Pons (tissue), 1 donor: ENCODE results near the gene GPC2.

Experiments
- DNase-seq: peaks from one replicate; pipeline ENCODE4 v3.0.0-alpha.2; 2016; ENCODE audit warnings: low spot score

The GPC2 gene

GRCh38 chr7:100170101-100170897, 6.9 kb downstream of the GPC2 start:
- peak; percentile 40 for DNase-seq

DNA sequence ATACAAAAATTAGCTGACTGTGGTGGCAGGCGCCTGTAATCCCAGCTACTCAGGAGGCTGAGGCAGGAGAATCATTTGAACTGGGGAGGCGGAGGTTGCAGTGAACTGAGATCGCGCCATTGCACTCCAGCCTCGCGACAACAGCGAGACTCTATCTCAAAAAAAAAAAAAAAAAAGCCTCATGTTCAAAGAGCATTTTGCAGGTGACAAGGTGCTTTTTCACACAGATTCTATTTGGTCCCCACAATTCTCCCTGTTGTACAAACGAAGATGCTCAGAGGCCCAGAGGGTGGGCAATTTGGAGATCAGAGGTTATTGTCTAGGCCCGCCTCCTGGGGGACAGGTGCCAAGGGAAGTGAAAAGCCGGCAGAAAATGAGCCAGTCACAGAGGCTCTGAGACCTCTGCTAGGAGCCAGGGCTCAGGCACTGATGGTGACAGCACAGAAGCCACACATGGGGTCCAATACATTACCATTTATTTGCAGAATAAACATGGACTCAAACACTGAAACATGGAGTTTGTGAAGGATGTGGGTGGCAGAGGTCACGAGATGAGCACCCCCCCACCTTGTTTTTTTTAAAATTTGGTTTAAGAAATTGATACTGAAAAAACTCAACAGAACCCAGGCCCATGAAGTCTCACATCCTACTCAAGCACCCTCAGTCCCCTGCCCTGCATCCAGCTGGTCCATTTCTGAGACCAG, 7.9 kb downstream of the GPC2 start:
- no peak for DNase-seq

GRCh38 chr7:100167912-100168323, 9.3 kb downstream of the GPC2 start:
- no peak for DNase-seq

- peak; percentile 46 for DNase-seq
Observed at GRCh38 chr7:100166970-100167911, 9.9 kb downstream of the GPC2 start.

GRCh38 chr7:100166317-100166940, 10.8 kb downstream of the GPC2 start:
- no peak for DNase-seq

DNA sequence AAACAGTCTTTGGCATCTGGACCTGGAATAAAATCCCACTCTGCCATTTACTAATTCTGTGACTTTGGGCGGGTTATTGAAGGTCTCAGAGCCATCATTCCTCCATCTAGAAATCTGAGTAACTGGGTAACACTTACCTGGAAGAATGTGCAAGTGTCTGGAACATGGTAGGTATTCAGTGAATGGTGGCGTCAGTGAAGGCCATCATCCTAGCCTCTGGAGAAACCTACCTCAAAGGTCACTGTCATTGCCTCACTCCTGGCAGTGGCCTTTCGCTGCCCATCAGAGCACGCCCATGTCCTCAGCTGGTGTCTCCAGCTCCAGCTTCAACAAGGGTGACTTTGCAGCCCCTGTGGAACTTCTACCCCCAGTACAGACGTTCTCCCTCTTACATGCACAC, 13.3 kb downstream of the GPC2 start:
- DNase-seq, result no peak

- no peak for DNase-seq
Observed at GRCh38 chr7:100163006-100163531, 14.1 kb downstream of the GPC2 start.

DNA sequence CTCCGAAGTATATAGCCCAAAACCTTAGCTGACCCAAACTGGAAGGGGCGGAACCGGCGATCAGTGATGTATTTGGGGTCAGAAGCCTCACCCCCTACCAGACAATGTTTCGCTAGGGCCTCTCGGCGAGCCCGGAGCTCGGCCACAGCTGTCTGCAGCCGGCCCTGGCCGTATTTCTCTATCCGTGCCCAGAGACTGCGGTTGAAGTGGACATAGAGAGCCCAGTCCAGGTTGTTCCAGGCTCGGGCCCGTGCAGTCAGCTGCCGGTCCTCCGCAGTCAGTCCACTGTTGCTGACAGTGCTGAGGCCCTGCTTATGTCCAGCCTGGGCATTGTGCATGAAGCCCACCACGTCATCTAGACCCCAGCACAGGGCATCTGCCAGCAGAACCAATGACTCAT, 17.1 kb downstream of the GPC2 start:
- DNase-seq, result no peak

- no peak for DNase-seq
Observed at GRCh38 chr7:100159099-100159623, 18.0 kb downstream of the GPC2 start.

DNA sequence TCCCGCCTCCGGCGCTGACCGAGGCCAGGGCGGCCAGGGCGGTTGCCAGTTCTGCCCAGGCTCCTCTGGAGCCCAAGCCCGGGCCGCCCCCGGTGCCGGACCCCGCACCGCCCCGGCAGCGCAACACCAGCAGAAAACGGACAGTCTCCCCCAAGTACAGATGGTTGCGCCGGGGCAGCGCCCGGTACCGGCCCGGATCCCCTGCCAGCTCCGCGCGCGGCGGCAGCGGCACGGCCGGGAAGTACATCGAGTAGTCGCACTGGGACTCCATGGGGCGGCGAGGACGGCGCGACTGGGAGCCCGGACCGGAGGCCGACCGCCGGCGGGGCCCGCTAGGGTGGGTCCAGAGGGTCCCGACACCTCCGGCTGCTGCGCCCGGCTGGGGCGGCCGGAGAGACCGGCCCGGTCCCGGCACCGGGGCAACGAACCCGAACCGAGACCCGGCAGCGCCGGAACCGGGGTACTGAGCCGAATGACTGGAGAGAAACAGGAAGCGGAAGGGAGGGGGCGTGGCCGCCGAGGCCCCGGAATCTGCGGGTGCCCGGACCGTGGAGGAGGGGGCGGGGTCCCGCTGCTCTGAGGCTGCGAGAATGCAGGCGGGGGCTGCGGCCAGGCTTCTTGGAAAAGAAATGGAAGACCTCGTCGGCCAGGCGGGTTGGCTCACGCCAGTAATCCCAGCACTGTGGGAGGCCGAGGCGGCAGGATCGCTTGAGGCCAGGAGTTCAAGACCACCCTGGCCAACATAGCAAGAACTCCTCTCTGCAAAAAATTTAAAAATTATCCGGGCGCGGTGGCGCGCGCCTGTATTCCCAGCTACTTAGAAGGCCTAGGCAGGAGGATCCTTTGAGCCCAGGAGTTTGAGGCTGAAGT, 18.7 kb downstream of the GPC2 start, which contains the start of gene TRAPPC14:
Gene TRAPPC14 (minus strand): TSS at position 495 of the 870 bp plus-strand sequence. CDS start 224 bp downstream, at position 271.
- peak; percentile 64 for DNase-seq

DNA sequence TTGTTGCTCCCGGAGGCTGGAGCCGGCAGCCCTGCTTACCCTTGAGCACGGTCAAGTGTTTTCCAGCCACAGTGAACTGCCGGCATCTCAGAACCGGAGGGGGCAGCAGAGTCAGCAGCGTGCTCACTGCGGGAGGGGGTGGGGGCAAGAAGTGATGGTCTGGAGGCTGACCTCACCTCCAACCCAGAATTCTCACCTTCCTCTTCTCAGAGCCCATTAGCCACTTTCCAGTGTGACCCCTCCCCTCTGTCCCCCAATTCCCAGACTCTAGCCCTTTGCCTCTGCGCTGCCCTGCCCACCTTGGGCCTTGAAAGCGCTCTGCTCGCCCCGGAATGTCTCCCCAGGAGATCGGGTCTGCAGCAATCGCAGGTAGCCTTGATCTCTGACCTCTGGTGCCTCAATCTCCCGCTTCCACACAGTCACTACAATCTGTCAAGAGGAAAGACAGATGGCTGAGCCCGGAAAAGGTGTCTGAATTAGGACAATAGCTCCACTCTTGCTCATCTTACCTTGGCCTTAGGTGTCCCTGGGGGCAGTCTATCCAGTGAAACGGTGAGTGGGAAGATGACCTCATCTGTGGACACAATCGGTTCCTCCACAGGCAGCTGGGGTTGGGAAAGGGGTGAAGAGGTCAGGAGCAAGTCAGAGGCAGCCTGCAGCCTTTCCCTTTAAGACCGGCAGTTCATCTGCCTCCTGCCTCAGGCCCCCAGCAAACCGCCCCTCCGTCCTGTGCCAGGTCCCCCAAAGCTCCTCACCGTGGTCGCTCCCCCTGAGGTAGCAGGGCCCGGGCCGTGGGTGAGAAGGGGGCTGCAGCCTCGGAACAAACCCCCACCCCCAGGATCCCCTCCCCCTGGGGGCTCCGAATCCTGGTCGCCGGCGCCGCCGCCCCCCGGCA, 19.6 kb downstream of the GPC2 start:
- DNase-seq, result no peak

GRCh38 chr7:100157069-100157333, 20.2 kb downstream of the GPC2 start:
- no peak for DNase-seq

DNA sequence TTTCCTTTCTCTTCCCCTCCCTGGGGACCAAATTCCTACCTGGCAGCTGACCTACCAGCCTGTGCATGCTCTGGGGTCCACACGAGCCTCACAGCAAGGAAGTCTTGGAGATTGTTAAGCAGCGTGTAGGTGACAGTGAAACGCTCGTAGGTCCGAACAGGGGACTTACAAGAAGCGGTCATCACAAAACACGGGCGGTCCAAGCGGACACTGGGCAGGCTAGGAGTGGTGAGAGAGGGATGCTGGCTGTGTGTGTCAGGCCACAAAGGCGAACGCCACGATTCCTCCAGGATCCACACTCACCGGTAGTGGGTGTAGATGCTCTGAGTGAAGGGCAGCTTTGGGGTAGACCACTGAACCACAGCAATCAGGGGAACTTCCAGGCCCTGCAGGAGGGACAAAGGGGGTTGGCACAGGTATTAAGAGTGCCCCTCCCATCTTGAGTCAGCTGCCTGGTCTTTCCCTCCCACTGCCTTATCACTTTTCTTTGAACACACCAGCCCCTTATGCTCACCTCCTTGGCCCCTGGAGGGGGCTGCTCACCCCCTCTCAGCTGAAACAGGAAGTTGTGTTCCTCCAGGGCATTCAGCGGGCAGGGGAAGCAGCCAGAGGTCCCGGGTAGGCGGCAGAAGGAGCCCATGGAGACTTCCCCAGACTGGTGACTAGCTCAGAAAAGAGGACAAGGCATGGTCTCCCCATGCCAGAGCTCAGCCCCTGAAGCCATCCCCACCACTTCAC, 20.7 kb downstream of the GPC2 start:
- no peak for DNase-seq

DNA sequence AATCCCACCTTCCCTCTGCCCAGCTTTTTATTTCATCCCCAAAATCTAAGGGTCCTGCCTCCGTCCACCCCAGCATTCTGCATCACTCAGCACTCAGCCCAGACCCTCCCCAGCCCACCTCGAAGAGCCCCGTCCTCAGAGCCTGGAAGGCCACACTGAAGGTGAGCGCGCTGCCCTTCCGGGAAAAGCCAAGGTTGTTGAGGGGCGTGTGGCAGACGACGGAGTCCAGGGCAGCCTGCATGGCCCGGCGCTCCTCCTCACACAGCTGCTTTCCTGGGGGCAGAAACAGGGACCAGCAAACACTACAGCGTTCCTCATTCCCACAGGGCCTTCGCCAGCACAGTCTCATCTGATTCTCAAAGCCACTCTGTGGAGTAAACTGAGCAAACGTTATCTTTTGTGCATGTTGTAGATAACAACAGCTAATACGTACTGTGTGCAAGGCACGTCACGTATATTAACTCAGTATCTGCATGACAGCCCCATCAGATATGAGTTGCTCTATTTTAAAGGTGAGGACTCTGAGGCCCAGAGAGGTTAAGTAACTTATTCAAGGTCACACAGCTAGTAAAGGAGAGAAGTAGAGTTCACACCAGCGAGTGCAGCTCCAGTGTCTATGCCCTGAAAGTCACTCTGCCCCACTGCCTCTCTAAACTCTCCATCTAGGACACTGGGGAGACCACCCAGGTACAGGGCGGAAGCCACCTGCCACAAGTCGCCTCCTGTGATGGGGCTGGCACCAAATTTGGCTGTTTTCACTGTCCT, 21.4 kb downstream of the GPC2 start:
- DNase-seq, result no peak

DNA sequence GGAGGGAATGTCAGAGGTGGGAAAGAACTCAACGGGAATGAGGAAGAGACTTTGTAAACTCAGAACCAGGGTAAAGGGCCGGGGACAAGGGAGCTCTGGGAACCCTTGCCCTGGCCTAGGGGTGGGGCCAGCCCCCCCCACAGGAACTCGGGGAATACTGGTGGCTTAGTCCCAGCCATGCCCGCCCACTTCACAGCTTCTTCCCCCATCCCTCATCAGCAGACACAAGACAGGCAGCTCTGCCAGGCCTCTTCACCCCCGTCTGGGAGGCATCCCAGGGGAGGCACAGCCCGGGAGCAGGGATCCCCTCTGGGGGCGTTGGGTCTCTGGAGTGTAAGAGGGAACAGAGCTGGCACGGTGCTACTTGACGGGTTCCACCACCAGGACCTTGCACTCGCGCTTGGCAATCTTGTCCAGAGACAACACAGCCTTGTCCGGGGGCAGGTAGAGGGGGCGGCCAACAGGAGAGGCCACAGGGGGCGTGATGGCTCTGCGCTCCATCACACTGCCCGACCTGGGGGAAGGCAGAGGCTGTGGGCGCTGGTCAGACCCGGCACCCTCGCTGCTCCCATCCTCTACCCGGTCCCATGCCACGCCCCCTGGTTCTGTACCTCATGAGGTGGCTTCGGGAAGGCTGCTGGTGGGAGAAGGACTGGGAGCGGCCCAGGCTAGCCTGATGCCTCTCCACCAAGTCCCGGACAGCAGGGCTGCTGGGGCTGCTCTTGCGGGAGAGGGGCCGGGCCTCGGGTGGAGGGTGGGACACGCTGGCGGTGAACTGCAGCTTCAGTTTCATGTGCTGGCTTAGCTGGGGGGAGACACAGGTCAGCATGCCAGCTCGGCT, 22.3 kb downstream of the GPC2 start:
- DNase-seq, result no peak

DNA sequence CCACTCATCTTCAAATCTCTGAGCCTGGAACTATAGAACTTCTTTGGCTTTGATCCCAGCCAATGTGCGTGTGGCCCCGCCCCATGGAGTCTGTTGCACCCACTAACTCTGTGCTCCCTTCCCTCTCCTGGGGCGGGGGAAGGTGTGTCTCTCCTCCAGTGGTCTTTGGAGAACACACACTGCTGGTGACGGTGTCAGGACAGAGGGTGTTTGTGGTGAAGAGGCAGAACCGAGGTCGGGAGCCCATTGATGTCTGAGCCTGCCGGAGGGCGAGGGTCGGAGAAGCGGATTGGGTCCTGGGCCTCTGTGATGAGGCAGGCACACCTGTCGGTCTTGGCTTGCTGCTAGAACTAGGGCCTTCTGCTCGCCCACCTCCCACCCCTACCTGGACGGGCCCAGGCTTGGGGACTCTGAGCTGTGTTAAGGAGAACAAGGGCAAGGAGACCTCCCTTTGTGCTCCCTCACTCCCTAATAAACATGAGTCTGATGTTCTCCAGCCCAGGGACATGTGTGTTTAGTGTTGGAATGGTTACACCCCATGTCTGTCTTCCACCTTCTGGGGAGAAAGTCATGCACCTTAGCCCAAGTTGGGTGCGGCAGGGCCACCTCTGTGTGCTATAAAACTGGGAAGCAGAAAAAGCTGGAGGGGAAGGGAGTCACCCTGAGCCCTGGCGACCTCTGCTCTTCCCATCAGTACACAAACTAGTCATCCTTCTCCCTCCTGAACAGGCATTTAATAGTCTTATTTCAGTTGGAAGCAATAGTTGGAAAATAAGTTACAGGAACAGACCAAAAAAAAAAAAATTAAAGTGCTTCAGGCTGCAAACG, 23.3 kb downstream of the GPC2 start:
- no peak for DNase-seq
